Activated T-cell treated with anti-CD3 and anti-CD28 coated beads, Interleukin-2, amount 50 U/mL, for 1 hour (primary cell): ENCODE results near the gene ZNF311.
"Not testable (repeated sequence)": the region's sequence is repeated elsewhere in the genome, so short reads cannot be mapped to it uniquely, and the experiment has no call there.

Experiments
- DNase-seq: peaks from one replicate; pipeline ENCODE4 v3.0.0-alpha.2; 2020

Gene ZNF311

DNA sequence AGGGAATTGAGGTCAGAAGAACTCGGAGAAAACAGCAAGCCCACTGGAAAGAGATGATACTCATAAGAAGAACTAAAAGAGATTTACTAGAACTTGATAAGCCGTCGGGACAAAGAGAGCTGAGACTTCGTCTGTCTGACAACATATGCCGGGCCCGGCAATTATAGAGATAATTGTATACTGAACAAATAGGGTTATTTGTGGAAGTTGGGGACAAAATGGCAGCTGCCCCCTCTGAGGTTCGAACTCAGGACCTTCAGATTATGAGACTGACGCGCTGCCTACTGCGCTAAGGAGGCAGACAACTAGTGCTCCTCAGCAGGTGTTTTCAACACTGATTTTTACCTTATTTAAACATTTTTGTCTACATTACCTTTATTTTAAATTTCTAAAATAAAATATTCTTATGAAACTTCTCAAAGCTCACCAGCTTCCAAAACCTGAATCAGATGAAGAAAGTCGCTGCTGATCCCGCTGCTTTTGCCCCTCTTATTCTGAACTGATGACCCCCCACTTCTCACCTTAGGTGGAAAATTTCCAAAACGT lies 52.0 kb downstream of the ZNF311 start:
- peak; percentile 58 for DNase-seq

DNA sequence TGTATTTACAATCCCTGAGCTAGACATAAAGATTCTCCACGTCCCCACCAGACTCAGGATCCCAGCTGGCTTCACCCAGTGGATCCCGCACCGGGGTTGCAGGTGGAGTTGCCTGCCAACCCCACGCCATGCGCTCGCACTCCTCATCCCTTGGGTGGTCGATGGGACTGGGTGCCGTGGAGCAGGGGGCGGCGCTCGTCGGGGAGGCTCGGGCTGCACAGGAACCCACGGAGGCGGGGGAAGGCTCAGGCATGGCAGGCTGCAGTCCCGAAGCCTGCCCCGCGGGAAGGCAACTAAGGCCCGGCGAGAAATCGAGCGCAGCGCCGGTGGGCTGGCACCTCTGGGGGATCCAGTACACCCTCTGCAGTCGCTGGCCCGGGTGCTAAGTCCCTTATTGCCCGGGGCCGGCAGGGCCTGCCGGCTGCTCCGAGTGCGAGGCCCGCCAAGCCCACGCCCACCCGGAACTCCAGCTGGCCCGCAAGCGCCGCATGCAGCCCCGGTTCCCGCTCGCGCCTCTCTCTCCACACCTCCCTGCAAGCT lies 55.4 kb downstream of the ZNF311 start:
- not testable (repeated sequence) for DNase-seq

DNA sequence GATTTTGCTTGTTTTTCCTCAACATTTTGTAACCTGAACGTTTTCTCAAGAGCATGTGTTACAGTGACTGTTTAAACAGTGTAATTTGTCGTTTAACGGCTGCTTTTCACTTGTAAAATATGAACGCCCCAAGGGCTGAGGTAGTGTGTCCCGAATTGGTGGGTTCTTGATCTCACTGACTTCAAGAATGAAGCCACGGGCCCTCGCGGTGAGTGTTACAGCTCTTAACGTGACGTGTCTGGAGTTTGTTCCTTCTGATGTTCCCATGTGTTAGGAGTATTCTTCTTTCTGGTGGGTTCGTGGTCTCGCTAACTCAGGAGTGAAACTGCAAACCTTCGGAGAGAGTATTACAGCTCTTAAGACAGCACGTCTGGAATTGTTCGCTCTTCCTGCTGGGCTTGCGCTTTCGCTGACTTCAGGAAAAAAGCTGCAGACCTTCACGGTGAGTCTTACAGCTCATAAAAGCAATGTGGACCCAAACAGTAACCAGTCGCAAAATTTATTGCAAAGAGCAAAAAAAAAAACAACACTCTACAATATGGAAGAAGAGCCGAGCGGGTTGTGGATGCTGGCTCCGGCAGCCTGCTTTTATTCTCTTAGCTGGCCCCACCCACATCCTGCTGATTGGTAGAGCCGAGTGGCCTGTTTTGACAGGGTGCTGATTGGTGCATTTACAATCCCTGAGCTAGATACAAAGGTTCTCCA lies 56.2 kb downstream of the ZNF311 start:
- no peak for DNase-seq

DNA sequence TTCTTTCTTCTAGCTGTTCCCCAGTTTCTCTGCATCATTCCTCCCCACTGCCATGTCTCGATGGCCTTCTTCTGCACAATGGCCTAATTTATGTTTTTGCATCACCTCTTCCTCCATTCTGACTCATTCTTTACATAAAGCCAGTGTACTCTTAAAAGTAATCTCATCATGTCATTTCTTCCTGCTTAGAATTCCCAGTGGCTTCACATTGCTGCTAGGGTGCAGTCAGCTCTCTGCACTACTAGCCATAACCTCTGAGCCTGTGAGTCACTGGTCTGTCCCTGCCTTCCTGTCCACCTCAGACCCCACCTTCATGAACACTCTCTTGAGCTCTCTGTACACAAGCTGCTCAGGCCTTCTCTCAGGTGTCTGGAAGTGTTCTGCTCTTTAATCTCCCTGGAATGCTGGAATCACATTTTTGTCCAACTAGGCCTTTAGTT lies 57.3 kb downstream of the ZNF311 start:
- DNase-seq = no peak

DNA sequence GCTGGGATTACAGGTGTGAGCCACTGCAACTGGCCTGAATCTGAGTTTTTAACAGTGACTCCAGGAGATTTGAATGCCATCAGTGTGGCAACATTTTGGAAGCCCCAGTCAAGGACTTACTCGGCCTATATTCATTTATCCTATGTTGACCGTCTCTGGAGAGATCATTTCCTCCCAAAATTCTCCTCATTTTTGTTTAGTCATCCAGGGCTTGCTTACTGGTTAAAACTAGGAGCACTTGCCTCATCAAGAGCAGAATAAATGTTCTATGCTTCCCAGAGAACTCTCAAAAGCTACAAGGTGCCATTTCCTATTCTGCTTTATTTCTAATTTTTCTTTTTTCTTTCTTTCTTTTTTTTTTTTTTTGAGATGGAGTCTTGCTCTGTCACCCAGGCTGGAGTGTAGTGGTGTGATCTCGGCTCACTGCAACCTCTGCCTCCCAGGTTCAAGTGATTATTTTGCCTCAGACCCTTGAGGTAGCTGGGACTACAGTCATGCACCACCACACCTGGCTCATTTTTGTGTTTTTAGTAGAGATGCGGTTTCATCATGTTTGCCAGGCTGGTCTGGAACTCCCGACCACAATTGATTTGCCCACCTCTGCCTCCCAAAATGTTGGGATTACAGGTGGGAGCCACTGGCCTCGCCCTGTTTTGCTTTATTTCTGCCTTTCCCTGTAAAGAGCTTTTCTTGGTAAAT lies 57.9 kb downstream of the ZNF311 start:
- DNase-seq = no peak

DNA sequence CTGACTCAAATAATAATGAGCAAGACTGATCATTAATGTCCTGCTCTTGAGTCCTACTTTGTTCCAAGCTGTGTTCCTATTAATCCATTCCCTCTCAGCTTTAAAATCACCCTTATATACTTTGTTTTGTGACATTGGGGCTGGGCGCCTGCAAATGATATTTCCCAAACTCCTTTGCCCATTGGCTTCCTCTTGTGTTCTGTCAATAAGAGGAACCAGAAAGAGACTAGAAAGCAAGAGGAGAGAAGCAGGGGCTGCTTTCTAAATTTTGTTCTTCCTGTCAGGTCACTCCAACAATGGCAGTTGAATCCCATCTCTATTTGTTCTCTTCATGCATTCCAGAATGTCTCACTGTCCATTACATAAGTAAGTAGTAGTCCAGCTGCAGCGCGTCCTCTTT lies 59.8 kb downstream of the ZNF311 start:
- no peak for DNase-seq
